ENCODE results near the gene KRTAP10-12.

GRCh38 chr21:44699502-44700001, 2.6 kb downstream of the KRTAP10-12 start:
- TF ChIP-seq CBX2 (IDR thresholded peaks at IDR 0.05; ENCODE audit: borderline replicate concordance, low read depth) (no peak), POLR2A (IDR thresholded peaks at IDR 0.05; ENCODE audit: low read length) (no peak)
